ENCODE results near the gene MRLN. TPM values are rescaled to one million over a fixed set of nuclear protein-coding genes. Genes with fewer than 3 reads are reported as not detected.

MRLN gene
- total RNA-seq, 1 donor from 2014 or later = not detected

DNA sequence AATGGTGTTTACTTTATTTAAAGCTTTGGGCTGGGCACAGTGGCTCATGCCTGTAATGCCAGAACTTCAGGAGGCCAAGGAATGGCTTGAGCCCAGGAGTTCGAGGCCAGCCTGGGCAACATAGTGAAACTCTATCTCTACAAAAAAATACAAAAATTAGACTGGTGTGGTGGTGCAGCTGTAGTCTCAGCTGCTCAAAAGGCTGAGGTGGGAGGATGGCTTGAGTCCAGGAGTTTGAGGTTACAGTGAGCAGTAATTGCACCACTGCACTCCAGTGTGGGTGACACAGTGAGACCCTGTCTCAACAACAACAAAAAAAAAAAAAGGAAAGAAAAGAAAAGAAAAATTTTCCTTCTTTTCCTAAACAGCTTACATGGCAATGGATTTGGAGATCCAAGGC is 65.6 kb downstream of the MRLN start:
- peaks cover 20% of the 10 kb centered on the region for H3K4me1 ChIP-seq
- Mint-ChIP-seq H3K4me1 (no peaks in the 10 kb centered on the region), H3K27ac (no peak overlapping the region), H3K27me3 (ENCODE audit: insufficient read depth, low read depth) (no peaks in the 10 kb centered on the region), H3K4me3 (no peak overlapping the region), H3K9me3 (no peaks in the 10 kb centered on the region), H3K36me3 (peaks cover 2% of the 10 kb centered on the region)
- peaks cover 16% of the 10 kb centered on the region for H3F3A ChIP-seq (ENCODE audit: low read depth)
- no peak overlapping the region for H3K9ac ChIP-seq
- H3K36me3 ChIP-seq = peaks cover 10% of the 10 kb centered on the region
- H3K27ac ChIP-seq = no peak overlapping the region
- H3K4me3 ChIP-seq = no peak overlapping the region
- H4K20me1 ChIP-seq (ENCODE audit: low read depth) = peaks cover 6% of the 10 kb centered on the region
- no peak overlapping the region for H3K4me2 ChIP-seq
- no peak for DNase-seq (ENCODE audit: low spot score)
- H3K79me2 ChIP-seq (ENCODE audit: low read depth) = peaks cover 4% of the 10 kb centered on the region
- no peaks in the 10 kb centered on the region for H3K9me3 ChIP-seq (ENCODE audit: low read depth)
- H3K27me3 ChIP-seq = no peaks in the 10 kb centered on the region
- no peak overlapping the region for H2AFZ ChIP-seq (replicated peaks)
- TF ChIP-seq, protein P1, sequence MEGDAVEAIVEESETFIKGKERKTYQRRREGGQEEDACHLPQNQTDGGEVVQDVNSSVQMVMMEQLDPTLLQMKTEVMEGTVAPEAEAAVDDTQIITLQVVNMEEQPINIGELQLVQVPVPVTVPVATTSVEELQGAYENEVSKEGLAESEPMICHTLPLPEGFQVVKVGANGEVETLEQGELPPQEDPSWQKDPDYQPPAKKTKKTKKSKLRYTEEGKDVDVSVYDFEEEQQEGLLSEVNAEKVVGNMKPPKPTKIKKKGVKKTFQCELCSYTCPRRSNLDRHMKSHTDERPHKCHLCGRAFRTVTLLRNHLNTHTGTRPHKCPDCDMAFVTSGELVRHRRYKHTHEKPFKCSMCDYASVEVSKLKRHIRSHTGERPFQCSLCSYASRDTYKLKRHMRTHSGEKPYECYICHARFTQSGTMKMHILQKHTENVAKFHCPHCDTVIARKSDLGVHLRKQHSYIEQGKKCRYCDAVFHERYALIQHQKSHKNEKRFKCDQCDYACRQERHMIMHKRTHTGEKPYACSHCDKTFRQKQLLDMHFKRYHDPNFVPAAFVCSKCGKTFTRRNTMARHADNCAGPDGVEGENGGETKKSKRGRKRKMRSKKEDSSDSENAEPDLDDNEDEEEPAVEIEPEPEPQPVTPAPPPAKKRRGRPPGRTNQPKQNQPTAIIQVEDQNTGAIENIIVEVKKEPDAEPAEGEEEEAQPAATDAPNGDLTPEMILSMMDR (IDR thresholded peaks at IDR 0.05) = no peak
- no peak for TF ChIP-seq EZH2 (IDR thresholded peaks at IDR 0.05)
- TF ChIP-seq EZH2phosphoT487 (IDR thresholded peaks at IDR 0.05) = no peak

Other genes with a start within 250 kb of the MRLN start
- gene SLC16A9, start 43.6 kb downstream of the MRLN start, total RNA-seq (ENCODE audit: low replicate concordance) = 39.6 and 48.5 TPM in 2 replicates
- 23.1 and 29.4 TPM in 2 replicates for gene CCDC6, start 153.1 kb upstream of the MRLN start, total RNA-seq (ENCODE audit: low replicate concordance)

All from neural progenitor cell (in vitro differentiated cells).